GM18909 (cell line): Measurements from ENCODE around the gene SEC11C.

Experiments
- ATAC-seq: cut with Tn5 transposase; IDR thresholded peaks from one replicate; pipeline ENCODE4 v1.9.1; 2021; ENCODE audit warnings: mild to moderate bottlenecking; ENCODE audit not compliant: unreplicated experiment, poor library complexity

Gene SEC11C

GRCh38 chr18:59207506-59207905, 67.8 kb downstream of the SEC11C start:
- no peak for ATAC-seq
